ENCODE data around the gene NLRP3.

NLRP3 gene

DNA sequence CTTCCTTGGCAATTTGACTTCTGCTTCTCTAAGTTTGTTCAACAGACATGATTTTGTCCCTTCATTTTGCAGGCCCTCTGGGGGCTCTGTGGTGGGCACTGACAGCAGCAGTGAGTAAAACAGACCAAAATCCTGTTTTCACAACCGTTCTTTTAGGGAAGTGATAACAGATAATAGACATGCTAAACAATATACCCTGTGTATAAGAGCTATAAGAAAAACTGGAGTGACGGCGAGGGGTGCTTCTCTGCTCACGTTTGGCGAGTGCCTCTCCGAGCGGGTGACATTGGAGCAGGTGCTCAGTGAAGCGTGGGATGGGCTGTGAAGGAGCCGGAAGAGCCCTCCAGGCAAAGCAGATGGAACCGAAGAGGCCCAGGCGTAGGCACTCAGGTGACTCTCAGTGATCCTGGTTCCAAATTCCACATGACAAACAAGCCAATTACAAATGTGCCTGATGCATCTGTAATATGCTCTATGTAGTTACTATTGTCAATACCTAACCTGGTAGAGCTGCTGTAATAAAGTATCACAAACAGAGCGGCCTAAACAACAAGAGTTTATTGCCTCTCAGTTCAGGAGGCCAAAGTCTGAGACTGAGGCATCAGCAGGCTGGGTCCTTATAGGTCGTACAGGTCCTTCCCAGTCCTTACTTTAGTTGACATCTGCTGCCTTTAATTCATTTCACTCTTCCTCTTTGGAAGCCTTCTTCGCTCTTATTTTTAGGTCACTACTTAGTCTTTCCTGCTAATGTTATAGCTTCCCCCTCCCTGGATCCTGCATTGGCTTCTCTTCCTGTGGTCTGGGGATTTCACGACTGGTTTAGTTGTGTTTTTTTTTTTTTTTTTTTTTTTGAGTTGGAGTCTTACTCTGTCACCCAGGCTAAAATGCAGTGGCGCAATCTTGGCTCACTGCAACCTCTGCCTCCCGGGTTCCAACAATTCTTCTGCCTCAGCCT lies 21.9 kb downstream of the NLRP3 start:
- no peak for ATAC-seq
- no peak for TF ChIP-seq TOX (CRISPR knock-in tag; IDR thresholded peaks at IDR 0.05; ENCODE audit: borderline replicate concordance)
- TF ChIP-seq ZFP3 (CRISPR knock-in tag; IDR thresholded peaks at IDR 0.05), result no peak
- no peak for TF ChIP-seq GLIS3 (CRISPR knock-in tag; IDR thresholded peaks at IDR 0.05)
- no peak for TF ChIP-seq CREB5 (CRISPR knock-in tag; IDR thresholded peaks at IDR 0.05; ENCODE audit: low read depth)
- no peak for TF ChIP-seq PATZ1 (CRISPR knock-in tag; IDR thresholded peaks at IDR 0.05; ENCODE audit: borderline replicate concordance)
- TF ChIP-seq POU6F1 (CRISPR knock-in tag; IDR thresholded peaks at IDR 0.05; ENCODE audit: borderline replicate concordance, low read depth), result no peak
- TF ChIP-seq ZC3H10 (CRISPR knock-in tag; IDR thresholded peaks at IDR 0.05), result no peak
- no peak for TF ChIP-seq PPARA (CRISPR knock-in tag; IDR thresholded peaks at IDR 0.05; ENCODE audit: borderline replicate concordance)
- TF ChIP-seq OSR1 (CRISPR knock-in tag; IDR thresholded peaks at IDR 0.05), result no peak

DNA sequence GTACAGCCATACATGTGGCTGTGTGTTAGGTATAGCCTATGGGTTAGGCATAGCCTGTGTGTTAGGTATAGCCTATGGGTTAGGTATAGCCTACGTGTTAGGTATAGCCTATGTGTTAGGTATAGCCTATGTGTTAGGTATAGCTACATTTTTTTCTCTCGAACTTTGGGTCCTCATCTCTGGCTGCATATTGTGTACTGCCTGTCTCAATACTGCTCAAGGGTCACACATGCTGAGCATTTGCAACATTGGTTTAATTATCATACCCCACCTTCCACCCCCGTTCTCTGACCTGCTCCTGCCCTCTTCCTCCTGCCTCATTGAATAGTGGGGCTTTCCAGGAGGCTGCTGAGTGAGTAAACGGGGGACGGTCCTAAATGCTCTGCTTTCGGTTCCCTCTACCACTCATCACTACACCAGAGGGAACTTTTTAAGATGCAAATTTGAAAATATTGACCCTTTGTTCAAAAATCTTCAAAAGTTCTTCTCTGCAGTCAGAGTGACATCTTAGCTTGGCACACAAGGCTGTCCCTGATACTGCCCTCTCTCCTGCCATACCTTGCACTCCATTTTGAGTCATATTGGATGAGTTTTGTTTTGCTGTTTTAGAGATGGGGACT lies 24.1 kb downstream of the NLRP3 start:
- TF ChIP-seq GLIS3 (CRISPR knock-in tag; IDR thresholded peaks at IDR 0.05) (no peak), ISL1 (CRISPR knock-in tag; IDR thresholded peaks at IDR 0.05) (no peak), SNAI2 (CRISPR knock-in tag; IDR thresholded peaks at IDR 0.05) (no peak), CREB5 (CRISPR knock-in tag; IDR thresholded peaks at IDR 0.05; ENCODE audit: low read depth) (no peak), ZFP3 (CRISPR knock-in tag; IDR thresholded peaks at IDR 0.05) (no peak), CSRNP3 (CRISPR knock-in tag; IDR thresholded peaks at IDR 0.05) (no peak), PATZ1 (CRISPR knock-in tag; IDR thresholded peaks at IDR 0.05; ENCODE audit: borderline replicate concordance) (no peak), RARB (CRISPR knock-in tag; IDR thresholded peaks at IDR 0.05) (no peak), CSDC2 (CRISPR knock-in tag; IDR thresholded peaks at IDR 0.05) (no peak), ZFP30 (CRISPR knock-in tag; IDR thresholded peaks at IDR 0.05) (no peak), ZC3H10 (CRISPR knock-in tag; IDR thresholded peaks at IDR 0.05) (no peak), TOX (CRISPR knock-in tag; IDR thresholded peaks at IDR 0.05; ENCODE audit: borderline replicate concordance) (no peak)

DNA sequence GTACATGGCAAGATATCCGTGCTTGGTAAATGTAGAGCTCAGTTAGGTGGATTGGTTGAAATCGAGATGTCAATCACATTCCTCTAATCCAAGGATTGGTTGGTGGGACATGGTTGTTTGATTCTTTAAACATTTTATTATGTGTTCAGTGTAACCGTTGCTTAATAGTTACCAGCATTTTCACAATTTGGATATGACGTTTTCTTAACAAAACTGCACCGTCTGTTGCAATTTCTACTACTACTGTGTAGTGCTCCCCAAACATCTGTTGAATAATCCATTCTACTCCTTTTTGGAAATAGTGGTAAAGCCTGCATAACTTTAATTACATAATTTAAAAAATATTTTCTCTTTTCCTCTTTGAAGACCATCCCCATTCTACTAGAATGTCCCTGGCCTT lies 25.6 kb downstream of the NLRP3 start:
- no peak for ATAC-seq
- TF ChIP-seq PATZ1 (CRISPR knock-in tag; IDR thresholded peaks at IDR 0.05; ENCODE audit: borderline replicate concordance) (no peak), ZFP30 (CRISPR knock-in tag; IDR thresholded peaks at IDR 0.05) (no peak), BACH2 (CRISPR knock-in tag; IDR thresholded peaks at IDR 0.05; ENCODE audit: borderline replicate concordance) (no peak), CSDC2 (CRISPR knock-in tag; IDR thresholded peaks at IDR 0.05) (no peak), TCF4 (CRISPR knock-in tag; IDR thresholded peaks at IDR 0.05; ENCODE audit: borderline replicate concordance) (no peak), PPARA (CRISPR knock-in tag; IDR thresholded peaks at IDR 0.05; ENCODE audit: borderline replicate concordance) (no peak), CSRNP3 (CRISPR knock-in tag; IDR thresholded peaks at IDR 0.05) (no peak)

More for the DNA sequence above, 24.1 kb downstream of the NLRP3 start:
- no peak for ATAC-seq

Data from SK-N-SH treated with all-trans-retinoic acid at 6 μM for 48 hours (cell line).